Nephron (organoid): ENCODE results near the gene SOCS6.
"Not testable (repeated sequence)": the region's sequence is repeated elsewhere in the genome, so short reads cannot be mapped to it uniquely, and the experiment has no call there.

Experiments used
- H3K27ac Mint-ChIP-seq, 3 experiments: 2 replicates each; pipeline ENCODE4 v1.8.0; 2020; ENCODE audit warnings: mixed read lengths in 3 of 3, mild to moderate bottlenecking in 2 of 3, moderate library complexity in 1 of 3
- H3K27me3 Mint-ChIP-seq: 2 replicates; pipeline ENCODE4 v1.8.0; 2021; ENCODE audit warnings: low read depth, mild to moderate bottlenecking, moderate library complexity, mixed read lengths
- H3K36me3 Mint-ChIP-seq: 2 replicates; pipeline ENCODE4 v1.8.0; 2020; ENCODE audit warnings: low read depth, mixed read lengths
- H3K4me1 Mint-ChIP-seq: 2 replicates; pipeline ENCODE4 v1.8.0; 2020; ENCODE audit warnings: mixed read lengths
- H3K4me3 Mint-ChIP-seq, 3 experiments: 2 replicates each; pipeline ENCODE4 v1.8.0; 2020; ENCODE audit warnings: mild to moderate bottlenecking in 3 of 3, mixed read lengths in 3 of 3, moderate library complexity in 2 of 3
- H3K9me3 Mint-ChIP-seq: 2 replicates; pipeline ENCODE4 v1.8.0; 2020; ENCODE audit warnings: mixed read lengths
- CTCF ChIP-seq, 3 experiments: fragments of 200-600 bp; sonication (generic); IDR thresholded peaks; one replicate each; pipeline ENCODE4 v1.5.0; 2021; ENCODE audit warnings: antibody characterized with exemption in 3 of 3; ENCODE audit not compliant: unreplicated experiment in 3 of 3

The SOCS6 gene

DNA sequence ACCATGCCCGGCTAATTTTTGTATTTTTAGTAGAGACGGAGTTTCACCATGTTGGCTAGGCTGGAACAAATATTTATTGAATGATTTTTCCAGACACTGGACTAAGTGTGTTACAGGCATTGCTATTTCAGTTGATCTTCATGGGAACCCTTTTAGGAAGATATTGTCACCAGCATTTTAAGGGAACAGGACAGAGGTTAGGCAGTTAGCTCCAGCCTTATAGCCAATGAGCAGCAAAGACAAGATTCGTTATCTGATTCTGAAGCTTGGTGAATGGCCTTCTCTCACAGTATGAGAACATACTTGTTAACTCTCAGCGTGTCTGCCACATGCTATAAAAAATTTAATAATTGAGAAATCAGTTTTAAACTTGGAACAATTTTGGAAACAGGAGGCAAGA, 73.4 kb downstream of the SOCS6 start:
- H3K9me3 Mint-ChIP-seq = no peaks in the 10 kb centered on the region
- H3K36me3 Mint-ChIP-seq = no peaks in the 10 kb centered on the region
- no peak overlapping the region for H3K4me3 Mint-ChIP-seq
- TF ChIP-seq CTCF (IDR thresholded peaks at IDR 0.05; ENCODE audit: unreplicated experiment in 3 of 3) = no peak
- H3K27me3 Mint-ChIP-seq = no peaks in the 10 kb centered on the region
- peaks cover 12% of the 10 kb centered on the region for H3K4me1 Mint-ChIP-seq
- H3K27ac Mint-ChIP-seq = no peak overlapping the region

GRCh38 chr18:70363861-70364260, 75.0 kb downstream of the SOCS6 start:
- Mint-ChIP-seq H3K27ac (no peak overlapping the region), H3K27me3 (no peaks in the 10 kb centered on the region), H3K4me3 (no peak overlapping the region), H3K9me3 (no peaks in the 10 kb centered on the region), H3K4me1 (peaks cover 12% of the 10 kb centered on the region), H3K36me3 (no peaks in the 10 kb centered on the region)
- TF ChIP-seq CTCF (IDR thresholded peaks at IDR 0.05; ENCODE audit: unreplicated experiment in 3 of 3) = no peak

DNA sequence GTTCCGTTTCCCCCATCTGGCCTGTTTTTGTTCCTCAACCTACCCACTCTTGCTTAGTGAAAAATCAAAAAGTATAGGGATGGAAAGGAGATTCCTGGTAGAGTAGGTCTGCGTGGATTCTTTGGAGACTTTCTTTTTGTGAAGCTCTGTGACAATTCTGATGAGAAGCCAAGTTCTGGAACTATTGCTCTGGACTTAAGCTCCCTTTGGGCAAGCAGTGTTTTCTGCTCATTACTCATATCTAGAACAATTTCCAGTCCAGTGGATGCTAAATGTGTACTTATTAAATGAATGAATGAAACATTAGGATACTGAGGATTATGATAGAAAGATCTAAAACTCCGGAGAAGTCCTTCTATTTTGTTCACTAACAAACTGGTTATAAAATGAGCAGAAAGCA, 76.5 kb downstream of the SOCS6 start:
- H3K36me3 Mint-ChIP-seq = no peaks in the 10 kb centered on the region
- H3K27ac Mint-ChIP-seq = no peak overlapping the region
- H3K4me3 Mint-ChIP-seq = no peak overlapping the region
- H3K27me3 Mint-ChIP-seq = no peaks in the 10 kb centered on the region
- no peaks in the 10 kb centered on the region for H3K9me3 Mint-ChIP-seq
- peaks cover 12% of the 10 kb centered on the region for H3K4me1 Mint-ChIP-seq
- no peak for TF ChIP-seq CTCF (IDR thresholded peaks at IDR 0.05; ENCODE audit: unreplicated experiment in 3 of 3)

- Mint-ChIP-seq H3K4me3 (no peak overlapping the region), H3K27ac (peak overlapping the region in 1 of 3 experiments; percentile 7), H3K9me3 (no peaks in the 10 kb centered on the region), H3K4me1 (peaks cover 12% of the 10 kb centered on the region), H3K36me3 (no peaks in the 10 kb centered on the region), H3K27me3 (no peaks in the 10 kb centered on the region)
- TF ChIP-seq CTCF (IDR thresholded peaks at IDR 0.05; ENCODE audit: unreplicated experiment in 3 of 3) = no peak
These were observed 77.3 kb downstream of the SOCS6 start for GRCh38 chr18:70366174-70366573.

GRCh38 chr18:70366670-70367069, 77.8 kb downstream of the SOCS6 start:
- Mint-ChIP-seq H3K36me3 (no peaks in the 10 kb centered on the region), H3K27me3 (no peaks in the 10 kb centered on the region), H3K27ac (peak overlapping the region in 1 of 3 experiments; percentile 7), H3K9me3 (no peaks in the 10 kb centered on the region), H3K4me3 (no peak overlapping the region), H3K4me1 (peaks cover 12% of the 10 kb centered on the region)
- TF ChIP-seq CTCF (IDR thresholded peaks at IDR 0.05; ENCODE audit: unreplicated experiment in 3 of 3) = no peak

DNA sequence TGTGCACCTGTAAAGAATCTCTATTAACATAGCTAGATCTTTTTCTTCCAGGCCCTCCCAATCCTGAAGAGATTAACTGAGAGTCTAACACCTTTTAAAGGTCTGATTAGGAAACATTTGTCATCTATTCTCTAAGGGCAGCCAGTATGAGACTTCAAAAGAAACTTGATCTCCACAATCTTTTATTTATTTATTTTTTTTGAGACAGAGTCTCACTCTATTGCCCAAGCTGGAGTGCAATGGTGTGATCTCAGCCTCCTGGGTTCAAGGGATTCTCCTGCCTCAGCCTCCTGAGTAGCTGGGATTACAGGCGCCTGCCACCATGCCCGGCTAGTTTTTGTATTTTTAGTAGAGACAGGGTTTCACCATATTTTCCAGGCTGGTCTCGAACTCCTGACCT, 78.5 kb downstream of the SOCS6 start:
- peaks cover 12% of the 10 kb centered on the region for H3K4me1 Mint-ChIP-seq
- not testable (repeated sequence) for H3K27me3 Mint-ChIP-seq, H3K9me3 Mint-ChIP-seq, H3K4me3 Mint-ChIP-seq, H3K27ac Mint-ChIP-seq, H3K36me3 Mint-ChIP-seq
